PC-3 (cell line): ENCODE results near the gene EME2. TPM values are rescaled to one million over a fixed set of nuclear protein-coding genes. Genes with fewer than 3 reads are reported as not detected.

Source experiments
- ATAC-seq: fragments of 200-7000 bp; cut with Tn5 transposase; 2 replicates; pipeline ENCODE4 v1.9.1; 2020; ENCODE audit warnings: mild to moderate bottlenecking, moderate library complexity
- Bru-seq: library from RNA; stranded (reverse); fragments of 400-500 nt; gene quantifications from one replicate; lab custom pipeline; 2021; lab: Mats Ljungman, UMichigan
- BruChase-seq, 2 experiments: library from RNA; stranded (reverse); fragments of 400-500 nt; gene quantifications; one replicate each; lab custom pipeline; 2021; lab: Mats Ljungman, UMichigan
- BruUV-seq: library from RNA; stranded (reverse); fragments of 400-500 nt; replicated peaks from 2 replicates; lab custom pipeline; 2021; lab: Mats Ljungman, UMichigan
- CTCF ChIA-PET: fragments of 300-600 bp; sonication (Branson Sonifier 250); formaldehyde crosslinking; loops from one replicate; lab custom pipeline; 2022; ENCODE audit warnings: antibody characterized with exemption; lab: Charles Lee
- POLR2A ChIA-PET: fragments of 300-600 bp; sonication (Branson Sonifier 250); formaldehyde crosslinking; loops from one replicate; lab custom pipeline; 2022; ENCODE audit warnings: antibody characterized with exemption; ENCODE audit not compliant: unreplicated experiment; lab: Charles Lee
- DNase-seq: peaks from one replicate; pipeline ENCODE4 v3.0.0-alpha.2; 2015
- H2AFZ ChIP-seq: fragments of 300-600 bp; sonication (generic); 2 replicates; pipeline ENCODE4 v1.6.0; 2016; ENCODE audit warnings: antibody characterized with exemption, low read length
- H3F3A ChIP-seq: fragments of 300-600 bp; sonication (generic); one replicate; pipeline ENCODE4 v1.6.0; 2017; ENCODE audit warnings: antibody characterized with exemption, low read length, control low read depth, mild to moderate bottlenecking; ENCODE audit not compliant: unreplicated experiment
- H3K27ac ChIP-seq: fragments of 300-600 bp; sonication (generic); 2 replicates; pipeline ENCODE4 v1.5.1; 2016; ENCODE audit warnings: mild to moderate bottlenecking, low read length
- H3K27me3 ChIP-seq: fragments of 300-600 bp; sonication (generic); 2 replicates; pipeline ENCODE4 v1.6.1; 2016; ENCODE audit warnings: low read length, mixed read lengths
- H3K36me3 ChIP-seq: fragments of 300-600 bp; sonication (generic); 2 replicates; pipeline ENCODE4 v1.6.1; 2016; ENCODE audit warnings: low read depth, mixed run types, low read length, mixed read lengths
- H3K4me1 ChIP-seq: fragments of 300-600 bp; sonication (generic); 2 replicates; pipeline ENCODE4 v1.5.1; 2016; ENCODE audit warnings: low read length; ENCODE audit not compliant: insufficient read depth
- H3K4me2 ChIP-seq: fragments of 300-600 bp; sonication (generic); 2 replicates; pipeline ENCODE4 v1.6.0; 2016; ENCODE audit warnings: low read length
- H3K4me3 ChIP-seq: fragments of 300-600 bp; sonication (generic); 2 replicates; pipeline ENCODE4 v1.5.1; 2016; ENCODE audit warnings: mild to moderate bottlenecking, low read length, mixed read lengths
- H3K79me2 ChIP-seq: fragments of 300-600 bp; sonication (generic); 2 replicates; pipeline ENCODE4 v1.6.1; 2017; ENCODE audit warnings: low read length, mixed read lengths
- H3K9ac ChIP-seq: fragments of 300-600 bp; sonication (generic); 2 replicates; pipeline ENCODE4 v1.6.0; 2016; ENCODE audit warnings: mild to moderate bottlenecking, low read length
- H3K9me2 ChIP-seq: fragments of 300-600 bp; sonication (generic); replicated peaks from 2 replicates; pipeline ENCODE4 v1.6.1; 2016; ENCODE audit warnings: mixed run types, low read length, mixed read lengths
- H3K9me3 ChIP-seq: fragments of 300-600 bp; sonication (generic); 2 replicates; pipeline ENCODE4 v1.6.1; 2016; ENCODE audit warnings: low read length, mixed read lengths
- H4K20me1 ChIP-seq: fragments of 300-600 bp; sonication (generic); 2 replicates; pipeline ENCODE4 v1.6.1; 2016; ENCODE audit warnings: low read length, mixed read lengths
- CTCF ChIP-seq: fragments of 300-600 bp; sonication (generic); conservative IDR thresholded peaks from 2 replicates; pipeline ENCODE4 v1.5.1; 2017; ENCODE audit warnings: antibody characterized with exemption, low read depth, mild to moderate bottlenecking, low read length
- EZH2 ChIP-seq: fragments of 300-600 bp; sonication (generic); IDR thresholded peaks from one replicate; pipeline ENCODE4 v1.6.1; 2017; ENCODE audit warnings: antibody characterized with exemption, mild to moderate bottlenecking, low read length; ENCODE audit not compliant: unreplicated experiment
- EZH2phosphoT487 ChIP-seq: fragments of 300-600 bp; sonication (generic); IDR thresholded peaks from 2 replicates; pipeline ENCODE4 v1.6.1; 2018; ENCODE audit warnings: mild to moderate bottlenecking, antibody characterized with exemption, low read length, borderline replicate concordance
- intact Hi-C: fragments of 100-400 bp; cut with micrococcal nuclease; formaldehyde crosslinking; loops from 2 replicates; pipeline ENCODE4 v1.9.0; 2023
- long read RNA-seq: library from polyadenylated mRNA; unstranded; transcript quantifications from one replicate; pipeline ENCODE4 v2.0.0, GENCODE V29; 2021; ENCODE audit not compliant: unreplicated experiment
- total RNA-seq: library from RNA; depleted of rRNA; stranded (reverse); fragments of >200 nt; gene quantifications from 2 replicates; pipeline ENCODE4 v1.2.3, GENCODE V29; 2014; rRNA removed

EME2 gene
- 11.3 and 12.5 TPM in 2 replicates for total RNA-seq
- Bru-seq, nascent RNA, result percentile 65 among the genes with signal in this experiment
- percentile 67 among the genes with signal in this experiment for BruChase-seq, experiment 1, labeled RNA remaining after a 6-hour chase
- percentile 63 among the genes with signal in this experiment for BruChase-seq, experiment 2, labeled RNA remaining after a 2-hour chase
- long read RNA-seq, partial matches to known transcripts, result 0 of 26 reads
- long read RNA-seq, other reads (novel, unspliced or antisense), result 25 of 26 reads

- peak within 1 kb of the TSS; percentile 64; the same call in 1 of the 2 replicates for H2AFZ ChIP-seq
- peaks cover 12% of the 10 kb centered on the region; the same call in 1 of the 2 replicates for H3K4me1 ChIP-seq
- peaks cover 34% of the 10 kb centered on the region for H3K79me2 ChIP-seq
- peak within 1 kb of the TSS; percentile 100 for H3K4me2 ChIP-seq
- peaks cover 3% of the 10 kb centered on the region; the same call in 1 of the 2 replicates for H4K20me1 ChIP-seq
- no peaks in the 10 kb centered on the region for H3K9me2 ChIP-seq
- no peaks in the 10 kb centered on the region for H3K9me3 ChIP-seq
- no peaks in the 10 kb centered on the region for H3F3A ChIP-seq
- TF ChIP-seq EZH2phosphoT487 (no peak), EZH2 (no peak), CTCF (no peak)
- no peak for DNase-seq
- no peak for ATAC-seq
- peak within 1 kb of the TSS; percentile 65 for H3K27ac ChIP-seq
- ChIA-PET CTCF (no interaction called here), POLR2A (interaction anchor here (0.6 to 1.2 kb wide), 2 partner anchors 10 to 212 kb away, joined by 3 to 14 read pairs; partner anchors contain the start of genes NUBP2 and SPSB3)
- H3K4me3 ChIP-seq, result peak within 1 kb of the TSS; percentile 86
- H3K9ac ChIP-seq, result peak within 1 kb of the TSS; percentile 93
- no peaks in the 10 kb centered on the region for H3K36me3 ChIP-seq
- no TSS peak for BruUV-seq
- no peaks in the 10 kb centered on the region for H3K27me3 ChIP-seq
- intact Hi-C loops, result loop anchor here (5.0 kb wide), 1 partner anchor 95 kb away; the partner anchor contains the start of gene JPT2
These were observed at the start of gene EME2 for GRCh38 chr16:1772362-1772907. EME2 (plus strand) TSS chr16:1772810; CDS start chr16:1773228, 418 bp downstream.

GRCh38 chr16:1723450-1724147 is 49.0 kb upstream of the EME2 start:
- peak; percentile 68 for DNase-seq
- intact Hi-C loops, result no loop called here
- H3K27me3 ChIP-seq, result no peaks in the 10 kb centered on the region
- H4K20me1 ChIP-seq, result no peaks in the 10 kb centered on the region
- BruUV-seq, result no TSS peak
- ChIA-PET CTCF (interaction anchor here (0.6 to 0.9 kb wide), 3 partner anchors 15 to 286 kb away, joined by 3 to 4 read pairs (median 3); no protein-coding TSS in a partner anchor), POLR2A (no interaction called here)
- no peak overlapping the region for H2AFZ ChIP-seq
- peaks cover 15% of the 10 kb centered on the region; the same call in 1 of the 2 replicates for H3K4me1 ChIP-seq
- no peak for TF ChIP-seq EZH2
- TF ChIP-seq EZH2phosphoT487, result no peak
- peak; percentile 75 for TF ChIP-seq CTCF
- no peaks in the 10 kb centered on the region for H3K9me3 ChIP-seq
- no peak overlapping the region for H3K4me3 ChIP-seq
- no peaks in the 10 kb centered on the region for H3F3A ChIP-seq
- H3K79me2 ChIP-seq, result peaks cover 30% of the 10 kb centered on the region
- H3K27ac ChIP-seq, result peak overlapping the region; percentile 77
- H3K9me2 ChIP-seq, result no peaks in the 10 kb centered on the region
- H3K36me3 ChIP-seq, result no peaks in the 10 kb centered on the region
- no peak overlapping the region for H3K9ac ChIP-seq
- ATAC-seq, result peak; percentile 36
- H3K4me2 ChIP-seq, result no peak overlapping the region
